Activated T-helper 1 cell treated with Interleukin-2 at 50 U/mL for 16 hours (primary cell): ENCODE data around the gene AQP11.

ENCODE experiments used
- DNase-seq: peaks from one replicate; pipeline ENCODE4 v3.0.0-alpha.2; 2020; ENCODE audit warnings: low read depth

AQP11 gene

DNA sequence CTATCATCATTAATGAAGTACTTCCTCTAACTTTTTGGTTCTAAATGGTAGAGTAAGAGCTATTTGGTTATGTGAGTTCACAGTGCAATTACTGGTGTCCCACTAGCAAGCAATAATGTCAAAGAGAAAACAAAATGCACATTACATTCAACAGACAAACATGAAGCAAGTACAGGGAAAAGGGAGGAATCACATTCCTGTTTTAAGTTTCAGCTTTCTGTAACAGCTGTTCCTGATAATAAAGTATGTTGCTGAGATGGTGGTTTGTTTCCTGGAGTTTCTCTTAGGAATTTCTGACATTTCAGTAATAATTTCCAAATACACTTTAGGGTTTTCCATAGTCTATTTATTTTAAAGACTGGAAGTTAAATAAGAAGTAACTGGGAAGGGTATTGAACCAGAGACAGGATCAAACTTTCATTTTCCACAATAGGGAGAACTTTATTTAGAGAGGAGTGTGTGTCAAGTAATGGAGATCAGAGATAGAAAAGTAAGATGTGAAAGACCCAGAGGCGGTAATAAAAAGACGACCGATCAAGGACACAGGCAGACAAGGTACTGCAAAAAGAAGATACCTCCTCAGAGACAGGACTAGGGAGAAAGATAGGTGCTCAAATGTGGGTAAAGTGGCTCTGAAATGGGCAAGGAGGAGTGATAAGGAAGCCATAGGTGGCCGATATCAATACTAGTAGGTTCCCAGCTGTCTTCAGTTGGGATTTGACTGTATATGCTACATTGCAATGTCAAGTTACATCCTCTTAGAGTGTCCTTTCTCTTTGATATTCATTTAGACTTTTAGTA lies 68.7 kb downstream of the AQP11 start:
- DNase-seq = no peak
